Neural progenitor cell (in vitro differentiated cells): ENCODE results near the gene ADK. TPM values are rescaled to one million over a fixed set of nuclear protein-coding genes. Genes with fewer than 3 reads are reported as not detected.

ENCODE experiments used
- DNase-seq: peaks from one replicate; pipeline ENCODE4 v3.0.0-alpha.2; 2016; ENCODE audit warnings: low spot score
- H2AFZ ChIP-seq: fragments of 200-600 bp; sonication (generic); replicated peaks from 2 replicates; pipeline ENCODE4 v1.6.1; 2016; ENCODE audit warnings: antibody characterized with exemption
- H3F3A ChIP-seq: fragments of 200-600 bp; sonication (generic); 2 replicates; pipeline ENCODE4 v1.6.1; 2016; ENCODE audit warnings: antibody characterized with exemption, low read depth
- H3K27ac ChIP-seq: fragments of 200-600 bp; sonication (generic); 2 replicates; pipeline ENCODE4 v1.5.1; 2016; ENCODE audit warnings: mild to moderate bottlenecking
- H3K27me3 ChIP-seq: fragments of 200-600 bp; sonication (generic); 2 replicates; pipeline ENCODE4 v1.6.1; 2016; ENCODE audit warnings: mild to moderate bottlenecking, moderate library complexity
- H3K36me3 ChIP-seq: fragments of 200-600 bp; sonication (generic); 2 replicates; pipeline ENCODE4 v1.5.1; 2016
- H3K4me1 ChIP-seq: fragments of 200-600 bp; sonication (generic); 2 replicates; pipeline ENCODE4 v1.6.1; 2016; ENCODE audit warnings: mixed run types
- H3K4me2 ChIP-seq: fragments of 200-600 bp; sonication (generic); 2 replicates; pipeline ENCODE4 v1.6.1; 2016
- H3K4me3 ChIP-seq: fragments of 200-600 bp; sonication (generic); 2 replicates; pipeline ENCODE4 v1.5.1; 2016
- H3K79me2 ChIP-seq: fragments of 200-600 bp; sonication (generic); 2 replicates; pipeline ENCODE4 v1.6.1; 2016; ENCODE audit warnings: low read depth
- H3K9ac ChIP-seq: fragments of 200-600 bp; sonication (generic); 2 replicates; pipeline ENCODE4 v1.6.1; 2016
- H3K9me3 ChIP-seq: fragments of 200-600 bp; sonication (generic); 2 replicates; pipeline ENCODE4 v1.5.1; 2016; ENCODE audit warnings: low read depth
- H4K20me1 ChIP-seq: fragments of 200-600 bp; sonication (generic); 2 replicates; pipeline ENCODE4 v1.6.1; 2016; ENCODE audit warnings: low read depth
- H3K27ac Mint-ChIP-seq: 3 replicates; pipeline ENCODE4 v1.8.0; 2021; ENCODE audit warnings: mixed read lengths
- H3K27me3 Mint-ChIP-seq: 2 replicates; pipeline ENCODE4 v1.8.0; 2022; ENCODE audit warnings: low read depth, mild to moderate bottlenecking, inconsistent platforms, moderate library complexity, mixed read lengths; ENCODE audit not compliant: insufficient read depth
- H3K36me3 Mint-ChIP-seq: 3 replicates; pipeline ENCODE4 v1.8.0; 2021; ENCODE audit warnings: mixed read lengths
- H3K4me1 Mint-ChIP-seq: 3 replicates; pipeline ENCODE4 v1.8.0; 2021; ENCODE audit warnings: mixed read lengths
- H3K4me3 Mint-ChIP-seq: 3 replicates; pipeline ENCODE4 v1.8.0; 2021; ENCODE audit warnings: mild to moderate bottlenecking, moderate library complexity, mixed read lengths
- H3K9me3 Mint-ChIP-seq: 3 replicates; pipeline ENCODE4 v1.8.0; 2020; ENCODE audit warnings: mixed read lengths
- EZH2 ChIP-seq: fragments of 200-600 bp; sonication (generic); IDR thresholded peaks from 2 replicates; pipeline ENCODE4 v1.6.1; 2017; ENCODE audit warnings: antibody characterized with exemption, mild to moderate bottlenecking, moderate library complexity
- EZH2phosphoT487 ChIP-seq: fragments of 200-600 bp; sonication (generic); IDR thresholded peaks from 2 replicates; pipeline ENCODE4 v1.6.1; 2017; ENCODE audit warnings: antibody characterized with exemption
- total RNA-seq: library from RNA; depleted of rRNA; stranded (reverse); fragments of >200 nt; gene quantifications from 2 replicates; pipeline ENCODE4 v1.2.3, GENCODE V29; 2015; ENCODE audit warnings: low replicate concordance
- TF ChIP-seq, protein P1 (sequence below): fragments of 200-600 bp; sonication (generic); IDR thresholded peaks from 2 replicates; pipeline ENCODE4 v1.5.1; 2017; ENCODE audit warnings: antibody characterized with exemption, mild to moderate bottlenecking

ADK gene
- total RNA-seq, 1 donor from 2014 or later, result 50.9 TPM

DNA sequence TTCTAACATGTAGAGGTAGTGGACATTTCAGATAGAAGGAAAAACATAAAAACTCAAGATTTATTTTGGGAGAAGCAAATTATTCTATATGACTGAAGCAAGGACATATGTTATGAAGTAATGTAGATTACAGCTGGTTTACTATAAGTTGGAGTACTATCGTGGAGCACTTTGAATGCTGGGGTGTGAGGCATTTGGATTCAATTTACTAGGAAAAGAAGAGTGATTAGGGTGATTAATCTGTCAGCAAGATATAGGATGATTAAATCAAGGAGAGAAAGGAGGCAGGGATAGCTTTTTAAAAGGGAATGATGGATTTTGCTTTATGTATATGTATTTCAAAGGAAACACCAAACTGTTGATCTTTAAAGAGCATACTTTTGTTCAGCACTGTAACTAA is 356.9 kb downstream of the ADK start:
- Histone ChIP-seq H3K4me2 (no peak overlapping the region), H3K4me3 (no peak overlapping the region), H3K36me3 (no peaks in the 10 kb centered on the region), H4K20me1 (no peaks in the 10 kb centered on the region), H2AFZ (no peak overlapping the region), H3K27ac (no peak overlapping the region), H3K4me1 (no peaks in the 10 kb centered on the region), H3K27me3 (no peaks in the 10 kb centered on the region), H3K79me2 (no peaks in the 10 kb centered on the region), H3K9me3 (peaks cover 9% of the 10 kb centered on the region), H3K9ac (no peak overlapping the region), H3F3A (no peaks in the 10 kb centered on the region)
- Mint-ChIP-seq H3K27me3 (no peaks in the 10 kb centered on the region), H3K27ac (no peak overlapping the region), H3K4me3 (no peak overlapping the region), H3K36me3 (peaks cover 6% of the 10 kb centered on the region), H3K9me3 (peaks cover 29% of the 10 kb centered on the region), H3K4me1 (peaks cover 4% of the 10 kb centered on the region)
- TF ChIP-seq EZH2 (no peak), EZH2phosphoT487 (no peak)
- TF ChIP-seq, protein P1, sequence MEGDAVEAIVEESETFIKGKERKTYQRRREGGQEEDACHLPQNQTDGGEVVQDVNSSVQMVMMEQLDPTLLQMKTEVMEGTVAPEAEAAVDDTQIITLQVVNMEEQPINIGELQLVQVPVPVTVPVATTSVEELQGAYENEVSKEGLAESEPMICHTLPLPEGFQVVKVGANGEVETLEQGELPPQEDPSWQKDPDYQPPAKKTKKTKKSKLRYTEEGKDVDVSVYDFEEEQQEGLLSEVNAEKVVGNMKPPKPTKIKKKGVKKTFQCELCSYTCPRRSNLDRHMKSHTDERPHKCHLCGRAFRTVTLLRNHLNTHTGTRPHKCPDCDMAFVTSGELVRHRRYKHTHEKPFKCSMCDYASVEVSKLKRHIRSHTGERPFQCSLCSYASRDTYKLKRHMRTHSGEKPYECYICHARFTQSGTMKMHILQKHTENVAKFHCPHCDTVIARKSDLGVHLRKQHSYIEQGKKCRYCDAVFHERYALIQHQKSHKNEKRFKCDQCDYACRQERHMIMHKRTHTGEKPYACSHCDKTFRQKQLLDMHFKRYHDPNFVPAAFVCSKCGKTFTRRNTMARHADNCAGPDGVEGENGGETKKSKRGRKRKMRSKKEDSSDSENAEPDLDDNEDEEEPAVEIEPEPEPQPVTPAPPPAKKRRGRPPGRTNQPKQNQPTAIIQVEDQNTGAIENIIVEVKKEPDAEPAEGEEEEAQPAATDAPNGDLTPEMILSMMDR, result no peak
- no peak for DNase-seq

DNA sequence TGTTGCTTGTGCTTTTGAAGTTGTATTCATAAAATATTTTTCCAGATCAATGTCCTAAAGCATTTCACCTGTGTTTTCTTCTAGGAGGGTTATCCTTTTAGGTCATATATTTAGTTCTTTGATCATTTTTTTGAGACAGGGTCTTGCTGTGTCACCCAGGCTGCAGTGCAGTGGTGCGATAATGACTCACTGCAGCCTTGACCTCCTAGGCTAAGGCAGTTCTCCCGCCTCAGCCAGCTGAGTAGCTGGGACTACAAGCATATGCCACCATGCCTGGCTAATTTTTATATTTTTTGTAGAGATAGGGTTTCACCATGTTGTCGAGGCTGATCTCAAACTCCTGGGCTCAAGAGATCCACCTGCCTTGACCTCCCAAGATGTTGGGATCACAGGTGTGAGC is 359.6 kb downstream of the ADK start:
- Histone ChIP-seq H3K9me3 (peaks cover 12% of the 10 kb centered on the region), H3K4me2 (no peak overlapping the region), H3K4me3 (no peak overlapping the region), H2AFZ (no peak overlapping the region), H3K36me3 (no peaks in the 10 kb centered on the region), H3K79me2 (no peaks in the 10 kb centered on the region), H3K4me1 (no peaks in the 10 kb centered on the region), H3K27ac (no peak overlapping the region), H4K20me1 (no peaks in the 10 kb centered on the region), H3K9ac (no peak overlapping the region), H3F3A (no peaks in the 10 kb centered on the region), H3K27me3 (no peaks in the 10 kb centered on the region)
- Mint-ChIP-seq H3K4me3 (no peak overlapping the region), H3K27me3 (peaks cover 4% of the 10 kb centered on the region), H3K36me3 (peaks cover 9% of the 10 kb centered on the region), H3K4me1 (no peaks in the 10 kb centered on the region), H3K9me3 (peaks cover 51% of the 10 kb centered on the region), H3K27ac (no peak overlapping the region)
- no peak for DNase-seq
- TF ChIP-seq EZH2 (no peak), EZH2phosphoT487 (no peak)
- TF ChIP-seq, protein P1, result no peak

DNA sequence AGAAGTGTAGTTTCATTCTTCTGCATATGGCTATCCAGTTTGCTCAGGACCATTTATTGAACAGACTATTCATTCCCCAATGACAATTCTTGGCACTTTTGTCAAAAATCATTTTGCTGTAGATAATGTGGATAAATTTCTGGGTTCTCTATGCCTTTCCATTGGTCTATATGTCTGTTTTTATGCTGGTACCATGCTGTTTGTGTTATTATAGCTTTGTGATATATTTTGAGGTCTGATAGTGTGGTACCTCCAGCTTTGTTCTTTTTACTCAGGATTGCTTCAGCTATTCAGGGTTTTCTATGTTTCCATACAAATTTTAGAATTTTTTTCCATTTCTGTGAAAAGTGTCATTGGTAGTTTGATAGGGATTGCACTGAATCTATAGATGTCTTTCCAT is 360.0 kb downstream of the ADK start:
- H3K4me1 Mint-ChIP-seq, result no peaks in the 10 kb centered on the region
- TF ChIP-seq EZH2 (no peak), EZH2phosphoT487 (no peak)
- TF ChIP-seq, protein P1, result no peak
- Histone ChIP-seq H4K20me1 (no peaks in the 10 kb centered on the region), H3K27me3 (no peaks in the 10 kb centered on the region), H3K4me3 (no peak overlapping the region), H3K9me3 (peaks cover 12% of the 10 kb centered on the region), H3K4me2 (no peak overlapping the region), H3K79me2 (no peaks in the 10 kb centered on the region), H3F3A (no peaks in the 10 kb centered on the region), H2AFZ (no peak overlapping the region), H3K36me3 (no peaks in the 10 kb centered on the region), H3K4me1 (no peaks in the 10 kb centered on the region), H3K9ac (no peak overlapping the region), H3K27ac (no peak overlapping the region)
- H3K4me3 Mint-ChIP-seq, result no peak overlapping the region
- peaks cover 8% of the 10 kb centered on the region for H3K36me3 Mint-ChIP-seq
- peaks cover 51% of the 10 kb centered on the region for H3K9me3 Mint-ChIP-seq
- H3K27ac Mint-ChIP-seq, result no peak overlapping the region
- no peak for DNase-seq
- peaks cover 4% of the 10 kb centered on the region for H3K27me3 Mint-ChIP-seq
